AG08395 (cell line): ENCODE data around the gene DOCK10.

Experiments
- DNase-seq: peaks from one replicate; pipeline ENCODE4 v3.0.0; 2012; ENCODE audit warnings: mixed read lengths, low spot score

The DOCK10 gene

GRCh38 chr2:224982226-224982625 lies 60.0 kb downstream of the DOCK10 start:
- DNase-seq: peak; percentile 14

GRCh38 chr2:224976629-224977525 lies 65.4 kb downstream of the DOCK10 start:
- DNase-seq: no peak

- DNase-seq: no peak
Observed at GRCh38 chr2:224975761-224976160, 66.5 kb downstream of the DOCK10 start.

- peak; percentile 22 for DNase-seq
Observed at GRCh38 chr2:224973112-224974016, 68.9 kb downstream of the DOCK10 start.

- no peak for DNase-seq
Observed at GRCh38 chr2:224971214-224971613, 71.1 kb downstream of the DOCK10 start.

- no peak for DNase-seq
Observed at GRCh38 chr2:224970311-224970710, 72.0 kb downstream of the DOCK10 start.

- DNase-seq: no peak
Observed at GRCh38 chr2:224969633-224970260, 72.5 kb downstream of the DOCK10 start.

- no peak for DNase-seq
Observed at GRCh38 chr2:224969095-224969494, 73.2 kb downstream of the DOCK10 start.

- peak; percentile 6 for DNase-seq
Observed at GRCh38 chr2:224968051-224968450, 74.2 kb downstream of the DOCK10 start.

GRCh38 chr2:224966613-224967012 lies 75.7 kb downstream of the DOCK10 start:
- no peak for DNase-seq

GRCh38 chr2:224959556-224959955 lies 82.7 kb downstream of the DOCK10 start:
- DNase-seq: no peak

- peak; percentile 19 for DNase-seq
Observed at GRCh38 chr2:224958873-224959272, 83.4 kb downstream of the DOCK10 start.

- peak; percentile 81 for DNase-seq
Observed at GRCh38 chr2:224958462-224958857, 83.8 kb downstream of the DOCK10 start.

GRCh38 chr2:224957540-224958461 lies 84.5 kb downstream of the DOCK10 start:
- no peak for DNase-seq

GRCh38 chr2:224956706-224957105 lies 85.6 kb downstream of the DOCK10 start:
- DNase-seq: no peak

- no peak for DNase-seq
Observed at GRCh38 chr2:224954980-224955379, 87.3 kb downstream of the DOCK10 start.

- no peak for DNase-seq
Observed at GRCh38 chr2:224952936-224953657, 89.2 kb downstream of the DOCK10 start.

GRCh38 chr2:224951723-224952481 lies 90.4 kb downstream of the DOCK10 start:
- DNase-seq: no peak

GRCh38 chr2:224948859-224949258 lies 93.4 kb downstream of the DOCK10 start:
- peak; percentile 64 for DNase-seq

GRCh38 chr2:224948005-224948404 lies 94.3 kb downstream of the DOCK10 start:
- DNase-seq: no peak
